Melanocyte of skin (primary cell): Measurements from ENCODE around the gene C18orf32. TPM values are rescaled to one million over a fixed set of nuclear protein-coding genes. Genes with fewer than 3 reads are reported as not detected.

Source experiments
- small RNA-seq, 2 donors: library from RNA; depleted of rRNA; stranded (forward); fragments of <200 nt; gene quantifications; one replicate each; pipeline ENCODE3, GENCODE V24; 2012
- total RNA-seq, 2 donors: library from RNA; depleted of rRNA; stranded (reverse); fragments of >200 nt; gene quantifications; 2 replicates each; pipeline ENCODE4 v1.2.3, GENCODE V29; 2012

The C18orf32 gene
- total RNA-seq: 10 to 100 TPM; 12.3 to 17.6 TPM

GRCh38 chr18:49486953-49487710, at the start of gene C18orf32:
C18orf32 (minus strand) TSS chr18:49487234; CDS start chr18:49483748, 3,486 bp downstream.

DNA sequence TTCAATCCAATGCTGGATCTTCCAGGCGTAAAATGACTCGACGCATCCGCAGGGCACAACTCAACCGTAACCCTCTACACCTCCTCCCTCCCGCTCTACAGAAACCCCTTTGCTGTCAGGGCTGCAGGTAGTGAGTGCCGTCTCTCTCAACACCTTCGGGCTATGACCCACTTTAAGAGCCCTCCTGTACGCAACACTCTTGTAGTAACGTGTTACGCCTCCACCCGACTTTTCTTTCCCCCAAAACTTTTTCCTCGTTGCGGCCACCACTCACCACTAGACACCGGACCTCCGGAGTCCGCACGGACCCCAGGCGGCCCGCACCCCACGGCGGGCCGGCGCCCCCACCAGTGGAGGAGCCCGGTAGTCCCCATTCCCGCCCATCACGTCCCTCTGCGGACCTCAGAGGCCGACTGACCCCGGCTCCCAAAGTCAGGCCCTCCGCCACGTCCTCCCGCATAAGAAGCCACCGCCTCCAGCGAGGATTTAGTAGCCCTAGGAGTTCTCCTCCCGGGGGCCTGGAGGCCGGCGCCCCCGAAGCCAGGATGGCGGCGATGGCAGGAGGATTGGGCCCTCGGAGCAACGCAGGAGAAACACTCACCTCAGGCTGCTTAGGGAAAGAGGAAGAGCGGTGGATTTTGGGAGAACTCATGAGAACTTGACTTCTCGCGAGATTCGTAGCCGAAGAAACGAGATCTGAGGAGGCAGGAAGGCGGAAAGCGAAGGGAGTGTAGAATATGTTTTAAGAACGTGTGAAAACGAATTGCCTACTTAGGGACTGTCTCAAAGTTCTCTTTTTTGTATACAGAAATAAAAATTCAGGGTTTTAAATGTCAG, 5.0 kb upstream of the C18orf32 start, which contains the start of gene RPL17:
RPL17 (minus strand) TSS at position 609 of the 837 bp plus-strand sequence.

Small RNAs within 50 kb of the gene (small RNA-seq; reads per million reads assigned to genes)
- gene SNORD58A: 0 reads per million in 2 donors
- 0 reads per million in 2 donors for gene SNORD58C

Other genes starting within 250 kb of the C18orf32 start
- gene DYM, start 26.6 kb downstream of the C18orf32 start, total RNA-seq: 10 to 100 TPM; 20.3 to 23.0 TPM
- 1,000 to 10,000 TPM in 1 of 2 donors, 100 to 1,000 TPM in 1; 743 to 1,222 TPM for gene RPL17, start 5.2 kb upstream of the C18orf32 start, total RNA-seq
- gene LIPG, start 74.8 kb upstream of the C18orf32 start, total RNA-seq: under 1 TPM; under 0.01 to 0.67 TPM